ENCODE measurements around the gene EGFR.

EGFR gene

DNA sequence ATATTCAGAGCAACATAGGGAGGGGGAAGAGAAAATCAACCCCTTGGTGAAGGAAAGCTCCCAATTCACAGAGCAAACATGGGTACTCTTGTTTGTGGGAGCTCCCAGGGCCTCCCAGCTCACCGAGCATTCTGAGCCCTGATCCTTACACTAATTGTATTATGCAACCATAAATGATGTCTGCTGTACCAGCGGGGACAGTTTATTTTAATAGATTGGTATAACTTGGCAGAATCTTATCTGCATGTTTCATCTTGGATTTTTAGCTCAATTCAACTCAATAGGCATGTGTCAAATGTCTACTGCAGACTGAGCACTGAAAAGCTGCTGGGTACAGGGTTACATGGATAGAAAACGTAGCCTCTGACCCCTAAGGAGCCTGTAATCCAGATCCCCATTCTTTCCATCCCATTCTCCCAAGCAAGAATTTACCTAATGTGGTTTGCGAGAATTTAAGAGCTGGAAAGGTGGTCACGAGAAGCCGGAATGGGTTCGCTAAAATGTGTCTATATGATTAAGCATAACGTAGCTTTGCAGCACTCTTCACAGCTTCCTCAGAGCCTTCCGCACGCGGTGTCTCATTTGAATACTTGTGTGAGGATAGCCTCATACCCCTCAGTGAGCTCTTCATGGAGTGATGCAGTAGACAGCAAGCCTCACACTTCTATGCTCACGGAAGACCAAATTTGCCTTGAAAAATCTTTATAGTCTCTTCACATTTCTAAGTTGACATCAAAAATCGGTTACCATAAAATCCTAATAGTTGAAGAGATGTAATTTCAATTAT lies 18.3 kb downstream of the EGFR start:
- TF ChIP-seq, protein P1, sequence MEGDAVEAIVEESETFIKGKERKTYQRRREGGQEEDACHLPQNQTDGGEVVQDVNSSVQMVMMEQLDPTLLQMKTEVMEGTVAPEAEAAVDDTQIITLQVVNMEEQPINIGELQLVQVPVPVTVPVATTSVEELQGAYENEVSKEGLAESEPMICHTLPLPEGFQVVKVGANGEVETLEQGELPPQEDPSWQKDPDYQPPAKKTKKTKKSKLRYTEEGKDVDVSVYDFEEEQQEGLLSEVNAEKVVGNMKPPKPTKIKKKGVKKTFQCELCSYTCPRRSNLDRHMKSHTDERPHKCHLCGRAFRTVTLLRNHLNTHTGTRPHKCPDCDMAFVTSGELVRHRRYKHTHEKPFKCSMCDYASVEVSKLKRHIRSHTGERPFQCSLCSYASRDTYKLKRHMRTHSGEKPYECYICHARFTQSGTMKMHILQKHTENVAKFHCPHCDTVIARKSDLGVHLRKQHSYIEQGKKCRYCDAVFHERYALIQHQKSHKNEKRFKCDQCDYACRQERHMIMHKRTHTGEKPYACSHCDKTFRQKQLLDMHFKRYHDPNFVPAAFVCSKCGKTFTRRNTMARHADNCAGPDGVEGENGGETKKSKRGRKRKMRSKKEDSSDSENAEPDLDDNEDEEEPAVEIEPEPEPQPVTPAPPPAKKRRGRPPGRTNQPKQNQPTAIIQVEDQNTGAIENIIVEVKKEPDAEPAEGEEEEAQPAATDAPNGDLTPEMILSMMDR (IDR thresholded peaks at IDR 0.05; ENCODE audit: borderline replicate concordance, extremely low read depth, low read length, poor library complexity, severe bottlenecking): no peak
- no peak for TF ChIP-seq EZH2 (IDR thresholded peaks at IDR 0.05; ENCODE audit: borderline replicate concordance, low read depth, low read length, severe bottlenecking)
- Histone ChIP-seq H3K27me3 (ENCODE audit: insufficient read depth, low read length, poor library complexity) (peaks cover 3% of the 10 kb centered on the region), H3K4me2 (ENCODE audit: insufficient read depth, low read length) (no peak overlapping the region), H4K20me1 (ENCODE audit: insufficient read depth, low read length) (no peaks in the 10 kb centered on the region), H3K4me1 (ENCODE audit: insufficient read depth, low read length) (no peaks in the 10 kb centered on the region), H3K4me3 (ENCODE audit: low read depth in 1 of 2, low read length in 2 of 2) (no peak overlapping the region), H3K27ac (ENCODE audit: low read length) (no peak overlapping the region), H3K9me3 (ENCODE audit: insufficient read depth, low read length, severe bottlenecking) (no peaks in the 10 kb centered on the region), H2AFZ (ENCODE audit: low read depth, low read length) (no peak overlapping the region), H3K9ac (ENCODE audit: low read depth, low read length) (no peak overlapping the region), H3K36me3 (ENCODE audit: insufficient read depth, low read length) (no peaks in the 10 kb centered on the region), H3K79me2 (ENCODE audit: insufficient read depth, low read length) (no peaks in the 10 kb centered on the region)
- DNase-seq (no peak), ATAC-seq (ENCODE audit: insufficient read depth, low read depth) (no peak)

DNA sequence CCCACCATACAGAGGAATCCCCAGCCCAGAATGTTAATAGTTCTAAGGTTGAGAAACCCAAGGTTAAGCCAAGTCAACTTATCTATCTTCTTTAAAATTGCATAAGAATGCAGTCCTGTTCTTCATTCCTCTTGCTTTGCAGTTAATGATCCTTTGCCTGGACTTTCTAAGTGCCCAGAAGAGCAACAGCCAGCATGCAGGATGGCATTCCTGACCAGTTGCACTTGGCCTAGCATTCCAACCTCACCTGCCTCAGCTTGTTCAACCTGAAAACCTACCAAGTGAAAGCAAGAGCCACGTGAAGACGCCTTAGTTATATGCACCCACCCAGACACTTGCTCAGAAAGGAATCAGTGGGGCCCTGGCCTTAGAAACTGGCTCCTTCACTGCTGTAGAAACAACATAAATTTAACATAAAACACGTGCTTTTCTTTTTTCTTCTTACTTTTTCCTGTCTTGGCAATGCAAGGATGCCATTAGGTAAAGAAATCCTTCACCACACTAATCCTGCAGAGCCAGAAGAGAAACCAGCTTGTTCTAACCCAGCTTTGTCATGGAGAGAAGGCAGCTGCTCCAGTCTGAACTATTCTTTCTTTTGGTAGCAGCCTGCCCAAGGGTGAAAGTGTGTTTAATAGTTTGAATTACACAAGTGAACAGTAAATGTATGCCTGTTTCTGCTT lies 25.0 kb downstream of the EGFR start:
- no peak overlapping the region for H2AFZ ChIP-seq (ENCODE audit: low read depth, low read length)
- no peaks in the 10 kb centered on the region for H3K27me3 ChIP-seq (ENCODE audit: insufficient read depth, low read length, poor library complexity)
- no peaks in the 10 kb centered on the region for H3K9me3 ChIP-seq (ENCODE audit: insufficient read depth, low read length, severe bottlenecking)
- H3K36me3 ChIP-seq (ENCODE audit: insufficient read depth, low read length): no peaks in the 10 kb centered on the region
- H3K4me2 ChIP-seq (ENCODE audit: insufficient read depth, low read length): no peak overlapping the region
- no peaks in the 10 kb centered on the region for H4K20me1 ChIP-seq (ENCODE audit: insufficient read depth, low read length)
- no peaks in the 10 kb centered on the region for H3K79me2 ChIP-seq (ENCODE audit: insufficient read depth, low read length)
- DNase-seq (no peak), ATAC-seq (ENCODE audit: insufficient read depth, low read depth) (no peak)
- no peaks in the 10 kb centered on the region for H3K4me1 ChIP-seq (ENCODE audit: insufficient read depth, low read length)
- no peak overlapping the region for H3K4me3 ChIP-seq (ENCODE audit: low read depth in 1 of 2, low read length in 2 of 2)
- no peak for TF ChIP-seq EZH2 (IDR thresholded peaks at IDR 0.05; ENCODE audit: borderline replicate concordance, low read depth, low read length, severe bottlenecking)
- TF ChIP-seq, protein P1 (IDR thresholded peaks at IDR 0.05; ENCODE audit: borderline replicate concordance, extremely low read depth, low read length, poor library complexity, severe bottlenecking): no peak
- H3K27ac ChIP-seq (ENCODE audit: low read length): no peak overlapping the region
- H3K9ac ChIP-seq (ENCODE audit: low read depth, low read length): no peak overlapping the region

DNA sequence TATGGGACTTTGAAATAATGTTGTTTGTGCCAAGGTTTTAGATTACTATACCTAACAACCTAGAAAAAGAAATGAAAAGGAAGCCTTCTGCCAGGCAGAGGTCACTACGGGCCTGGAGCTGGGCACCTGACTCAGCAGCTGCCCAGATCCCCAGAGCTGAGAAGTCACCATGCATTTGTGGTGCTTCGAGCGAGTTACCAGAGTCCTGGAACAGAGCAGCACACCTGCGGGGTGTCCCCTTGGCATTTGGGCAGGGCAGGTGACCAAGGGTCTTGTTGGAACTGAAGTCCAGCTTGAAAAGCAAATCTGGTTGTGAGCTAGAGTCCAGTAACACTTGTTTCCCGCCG lies 25.5 kb downstream of the EGFR start:
- Histone ChIP-seq H3K79me2 (ENCODE audit: insufficient read depth, low read length) (no peaks in the 10 kb centered on the region), H3K4me3 (ENCODE audit: low read depth in 1 of 2, low read length in 2 of 2) (no peak overlapping the region), H3K9me3 (ENCODE audit: insufficient read depth, low read length, severe bottlenecking) (no peaks in the 10 kb centered on the region), H3K27ac (ENCODE audit: low read length) (no peak overlapping the region), H2AFZ (ENCODE audit: low read depth, low read length) (no peak overlapping the region), H3K36me3 (ENCODE audit: insufficient read depth, low read length) (no peaks in the 10 kb centered on the region), H3K9ac (ENCODE audit: low read depth, low read length) (no peak overlapping the region), H4K20me1 (ENCODE audit: insufficient read depth, low read length) (no peaks in the 10 kb centered on the region), H3K4me1 (ENCODE audit: insufficient read depth, low read length) (no peaks in the 10 kb centered on the region), H3K27me3 (ENCODE audit: insufficient read depth, low read length, poor library complexity) (no peaks in the 10 kb centered on the region), H3K4me2 (ENCODE audit: insufficient read depth, low read length) (no peak overlapping the region)
- DNase-seq (no peak), ATAC-seq (ENCODE audit: insufficient read depth, low read depth) (no peak)
- TF ChIP-seq, protein P1 (IDR thresholded peaks at IDR 0.05; ENCODE audit: borderline replicate concordance, extremely low read depth, low read length, poor library complexity, severe bottlenecking): no peak
- no peak for TF ChIP-seq EZH2 (IDR thresholded peaks at IDR 0.05; ENCODE audit: borderline replicate concordance, low read depth, low read length, severe bottlenecking)
